ENCODE data around the gene GIT1. TPM values are rescaled to one million over a fixed set of nuclear protein-coding genes. Genes with fewer than 3 reads are reported as not detected.

GIT1 gene
- total RNA-seq, 4 donors from 2014 or later, result 35.7 to 71.7 (median 42.4) TPM

- intact Hi-C loops (cut with DNase I), result no loop called here
- no peaks in the 10 kb centered on the region for H3K9me3 ChIP-seq
- 58 to 74% methylated on average over 7 of the region's 7 CpGs for WGBS, 2 donors
- H3K27me3 ChIP-seq, result no peaks in the 10 kb centered on the region
- peaks cover 12 to 14% of the 10 kb centered on the region in 2 donors for H3K36me3 ChIP-seq
- TF ChIP-seq CTCF (IDR thresholded peaks at IDR 0.05), result no peak
- TF ChIP-seq POLR2A (IDR thresholded peaks at IDR 0.05), result no peak
- peak; percentile 49 to 68 for DNase-seq
- H3K27ac ChIP-seq, result peak overlapping the region in 2 of 3 donors; percentile 17 to 25
- no peak overlapping the region for H3K4me3 ChIP-seq (replicated peaks in 1 of 3)
- H3K4me1 ChIP-seq, result peaks cover 14 to 38% of the 10 kb centered on the region in 2 donors
Measured at GRCh38 chr17:29570521-29570920, 18.9 kb downstream of the GIT1 start.

- Histone ChIP-seq H3K27ac (peak overlapping the region in 2 of 3 donors; percentile 74 to 96), H3K4me1 (peaks cover 18 to 48% of the 10 kb centered on the region in 2 donors), H3K27me3 (no peaks in the 10 kb centered on the region), H3K36me3 (peaks cover 2 to 3% of the 10 kb centered on the region in 2 donors), H3K9me3 (no peaks in the 10 kb centered on the region), H3K4me3 (replicated peaks in 1 of 3) (peak overlapping the region in 2 of 3 donors; percentile 21 to 42)
- intact Hi-C loops (cut with DNase I), result loop anchor here (10.0 kb wide), 1 partner anchor 185 kb away; no protein-coding TSS in a partner anchor
- TF ChIP-seq POLR2A (IDR thresholded peaks at IDR 0.05) (no peak), CTCF (IDR thresholded peaks at IDR 0.05) (no peak)
- 63 to 73% methylated on average over 14 of the region's 14 CpGs for WGBS, 2 donors
- DNase-seq, result peak in 1 of 2 donors; percentile 12
Measured at GRCh38 chr17:29569245-29569950, 20.1 kb downstream of the GIT1 start.

- peak; percentile 92 to 93 for DNase-seq
- no peaks in the 10 kb centered on the region for H3K36me3 ChIP-seq
- 4 to 7% methylated on average over 15 to 18 of the region's 85 CpGs for WGBS, 2 donors
- peak in 1 of 2 donors; percentile 86 for TF ChIP-seq POLR2A (IDR thresholded peaks at IDR 0.05)
- no peak for TF ChIP-seq CTCF (IDR thresholded peaks at IDR 0.05)
- no peaks in the 10 kb centered on the region for H3K27me3 ChIP-seq
- peaks cover 18 to 48% of the 10 kb centered on the region in 2 donors for H3K4me1 ChIP-seq
- intact Hi-C loops (cut with DNase I), result loop anchor here (10.0 kb wide), 1 partner anchor 184 kb away; no protein-coding TSS in a partner anchor
- peak within 1 kb of the TSS; percentile 85 to 96 (median 88) for H3K27ac ChIP-seq
- H3K9me3 ChIP-seq, result no peaks in the 10 kb centered on the region
- H3K4me3 ChIP-seq (replicated peaks in 1 of 3), result peak within 1 kb of the TSS; percentile 21 to 64 (median 42)
Measured at GRCh38 chr17:29568331-29569244, 20.9 kb downstream of the GIT1 start, which contains the start of gene TP53I13. TP53I13 (plus strand) TSS chr17:29568701; CDS start chr17:29568759, 58 bp downstream.

GRCh38 chr17:29567554-29568330 is 21.7 kb downstream of the GIT1 start:
- 0 to 1% methylated on average over 13 to 25 of the region's 63 CpGs for WGBS, 2 donors
- no peaks in the 10 kb centered on the region for H3K9me3 ChIP-seq
- intact Hi-C loops (cut with DNase I), result loop anchor here (10.0 kb wide), 1 partner anchor 183 kb away; no protein-coding TSS in a partner anchor
- peak; percentile 79 to 80 for DNase-seq
- peak overlapping the region; percentile 85 to 96 (median 88) for H3K27ac ChIP-seq
- H3K4me3 ChIP-seq (replicated peaks in 1 of 3), result peak overlapping the region; percentile 2 to 64 (median 42)
- TF ChIP-seq POLR2A (IDR thresholded peaks at IDR 0.05), result no peak
- peak in 5 of 6 experiments; percentile 18 to 52 (median 26) for TF ChIP-seq CTCF (IDR thresholded peaks at IDR 0.05)
- no peaks in the 10 kb centered on the region for H3K27me3 ChIP-seq
- H3K4me1 ChIP-seq, result peaks cover 15 to 43% of the 10 kb centered on the region in 2 donors
- no peaks in the 10 kb centered on the region for H3K36me3 ChIP-seq

All from thyroid gland (tissue), 4 donors.